ENCODE data around the gene HAUS5.

HAUS5 gene

GRCh38 chr19:35628264-35628564 lies 15.7 kb downstream of the HAUS5 start:
- H3K4me3 ChIP-seq (ENCODE audit: low read depth, low read length, poor library complexity, severe bottlenecking), result peak overlapping the region; percentile 100
- TF ChIP-seq EZH2 (IDR thresholded peaks at IDR 0.05; ENCODE audit: borderline replicate concordance, low read length) (no peak), CTCF (IDR thresholded peaks at IDR 0.05; ENCODE audit: low read length) (no peak)
- peak overlapping the region; percentile 72 for H3K9ac ChIP-seq (ENCODE audit: low read length)
- H3K4me2 ChIP-seq (ENCODE audit: low read length), result peak overlapping the region; percentile 89
- no peaks in the 10 kb centered on the region for H3K9me3 ChIP-seq (ENCODE audit: low read length)
- peaks cover 5% of the 10 kb centered on the region; the same call in 1 of the 2 replicates for H3K79me2 ChIP-seq (ENCODE audit: insufficient read depth, low read length)
- no peaks in the 10 kb centered on the region for H3F3A ChIP-seq (ENCODE audit: insufficient read depth, low read length)
- peaks cover 19% of the 10 kb centered on the region for H3K4me1 ChIP-seq (ENCODE audit: insufficient read depth, low read length, severe bottlenecking)
- no peaks in the 10 kb centered on the region for H4K20me1 ChIP-seq (ENCODE audit: insufficient read depth, low read length)
- H3K36me3 ChIP-seq (ENCODE audit: insufficient read depth, low read length), result peaks cover 28% of the 10 kb centered on the region
- H3K27ac ChIP-seq (ENCODE audit: low read depth, low read length, poor library complexity, severe bottlenecking), result peak overlapping the region; percentile 33
- no peak overlapping the region for H2AFZ ChIP-seq (ENCODE audit: low read length)
- no peaks in the 10 kb centered on the region for H3K9me2 ChIP-seq (ENCODE audit: low read depth, low read length)
- no peaks in the 10 kb centered on the region for H3K27me3 ChIP-seq (ENCODE audit: insufficient read depth, low read length)

- H3K27me3 ChIP-seq (ENCODE audit: insufficient read depth, low read length), result no peaks in the 10 kb centered on the region
- no peaks in the 10 kb centered on the region for H4K20me1 ChIP-seq (ENCODE audit: insufficient read depth, low read length)
- H3K27ac ChIP-seq (ENCODE audit: low read depth, low read length, poor library complexity, severe bottlenecking), result peak within 1 kb of the TSS; percentile 33
- peak within 1 kb of the TSS; percentile 100 for H3K4me3 ChIP-seq (ENCODE audit: low read depth, low read length, poor library complexity, severe bottlenecking)
- H3K36me3 ChIP-seq (ENCODE audit: insufficient read depth, low read length), result peaks cover 31% of the 10 kb centered on the region
- H2AFZ ChIP-seq (ENCODE audit: low read length), result no peak within 1 kb of the TSS
- H3K9me3 ChIP-seq (ENCODE audit: low read length), result no peaks in the 10 kb centered on the region
- peak within 1 kb of the TSS; percentile 100 for H3K9ac ChIP-seq (ENCODE audit: low read length)
- peaks cover 5% of the 10 kb centered on the region; the same call in 1 of the 2 replicates for H3K79me2 ChIP-seq (ENCODE audit: insufficient read depth, low read length)
- no peaks in the 10 kb centered on the region for H3K9me2 ChIP-seq (ENCODE audit: low read depth, low read length)
- peaks cover 19% of the 10 kb centered on the region for H3K4me1 ChIP-seq (ENCODE audit: insufficient read depth, low read length, severe bottlenecking)
- peak within 1 kb of the TSS; percentile 100 for H3K4me2 ChIP-seq (ENCODE audit: low read length)
- TF ChIP-seq CTCF (IDR thresholded peaks at IDR 0.05; ENCODE audit: low read length), result no peak
- no peak for TF ChIP-seq EZH2 (IDR thresholded peaks at IDR 0.05; ENCODE audit: borderline replicate concordance, low read length)
- no peaks in the 10 kb centered on the region for H3F3A ChIP-seq (ENCODE audit: insufficient read depth, low read length)
Observed at GRCh38 chr19:35628565-35629331, 16.2 kb downstream of the HAUS5 start, which contains the start of gene RBM42. RBM42 (plus strand) TSS chr19:35629036; CDS start chr19:35629154, 118 bp downstream.

- H4K20me1 ChIP-seq (ENCODE audit: insufficient read depth, low read length), result no peaks in the 10 kb centered on the region
- H3K9me2 ChIP-seq (ENCODE audit: low read depth, low read length), result no peaks in the 10 kb centered on the region
- H3K4me1 ChIP-seq (ENCODE audit: insufficient read depth, low read length, severe bottlenecking), result peaks cover 19% of the 10 kb centered on the region
- no peak overlapping the region for H3K27ac ChIP-seq (ENCODE audit: low read depth, low read length, poor library complexity, severe bottlenecking)
- TF ChIP-seq CTCF (IDR thresholded peaks at IDR 0.05; ENCODE audit: low read length) (no peak), EZH2 (IDR thresholded peaks at IDR 0.05; ENCODE audit: borderline replicate concordance, low read length) (no peak)
- no peaks in the 10 kb centered on the region for H3K27me3 ChIP-seq (ENCODE audit: insufficient read depth, low read length)
- peak overlapping the region; percentile 100 for H3K4me3 ChIP-seq (ENCODE audit: low read depth, low read length, poor library complexity, severe bottlenecking)
- peak overlapping the region; percentile 100 for H3K4me2 ChIP-seq (ENCODE audit: low read length)
- peaks cover 37% of the 10 kb centered on the region for H3K36me3 ChIP-seq (ENCODE audit: insufficient read depth, low read length)
- no peak overlapping the region for H2AFZ ChIP-seq (ENCODE audit: low read length)
- no peaks in the 10 kb centered on the region for H3K9me3 ChIP-seq (ENCODE audit: low read length)
- peaks cover 5% of the 10 kb centered on the region; the same call in 1 of the 2 replicates for H3K79me2 ChIP-seq (ENCODE audit: insufficient read depth, low read length)
- H3K9ac ChIP-seq (ENCODE audit: low read length), result peak overlapping the region; percentile 100
- no peaks in the 10 kb centered on the region for H3F3A ChIP-seq (ENCODE audit: insufficient read depth, low read length)
Observed at GRCh38 chr19:35629332-35629633, 16.7 kb downstream of the HAUS5 start.

Data from OCI-LY1 (cell line).